ENCODE measurements around the gene ENDOV.

- no peak for TF ChIP-seq POLR2A (IDR thresholded peaks at IDR 0.05; ENCODE audit: low read length)
- no peak for TF ChIP-seq GATA1 (IDR thresholded peaks at IDR 0.05; ENCODE audit: low read depth, low read length)
Observed at GRCh38 chr17:80441598-80442322, 26.8 kb downstream of the ENDOV start.

All from erythroblast (primary cell).